GM12878 (cell line): Measurements from ENCODE around the gene C21orf58.

Experiments
- CEBPZ ChIP-seq: fragments of 150-350 bp; IDR thresholded peaks from 2 replicates; pipeline ENCODE4 v1.6.1; 2016; ENCODE audit warnings: low read depth, low read length
- CHD2 ChIP-seq: IDR thresholded peaks from 2 replicates; pipeline ENCODE4 v1.6.1; 2011; ENCODE audit warnings: low read depth, low read length, improper control_type of control experiment, borderline replicate concordance
- POLR2AphosphoS5 ChIP-seq: IDR thresholded peaks from 2 replicates; pipeline ENCODE4 v1.6.1; 2011; ENCODE audit warnings: mild to moderate bottlenecking, low read length, inconsistent platforms
- RCOR1 ChIP-seq: conservative IDR thresholded peaks from 2 replicates; pipeline ENCODE4 v1.6.1; 2012; ENCODE audit warnings: low read depth, low read length, improper control_type of control experiment
- TF ChIP-seq, protein P1 (sequence below), 3 experiments: IDR thresholded peaks in 2 of 3; conservative IDR thresholded peaks in 1 of 3; 2 replicates each; pipeline ENCODE4 v1.5.1; 2011; ENCODE audit warnings: low read depth in 3 of 3, low read length in 3 of 3, mild to moderate bottlenecking in 3 of 3, control low read depth in 2 of 3, moderate library complexity in 2 of 3, inconsistent platforms in 1 of 3, mixed read lengths in 1 of 3; ENCODE audit not compliant: control insufficient read depth in 2 of 3, insufficient read depth in 1 of 3; ENCODE audit errors: extremely low read depth in 1 of 3

- TF ChIP-seq RCOR1 = no peak
- TF ChIP-seq, protein P1, sequence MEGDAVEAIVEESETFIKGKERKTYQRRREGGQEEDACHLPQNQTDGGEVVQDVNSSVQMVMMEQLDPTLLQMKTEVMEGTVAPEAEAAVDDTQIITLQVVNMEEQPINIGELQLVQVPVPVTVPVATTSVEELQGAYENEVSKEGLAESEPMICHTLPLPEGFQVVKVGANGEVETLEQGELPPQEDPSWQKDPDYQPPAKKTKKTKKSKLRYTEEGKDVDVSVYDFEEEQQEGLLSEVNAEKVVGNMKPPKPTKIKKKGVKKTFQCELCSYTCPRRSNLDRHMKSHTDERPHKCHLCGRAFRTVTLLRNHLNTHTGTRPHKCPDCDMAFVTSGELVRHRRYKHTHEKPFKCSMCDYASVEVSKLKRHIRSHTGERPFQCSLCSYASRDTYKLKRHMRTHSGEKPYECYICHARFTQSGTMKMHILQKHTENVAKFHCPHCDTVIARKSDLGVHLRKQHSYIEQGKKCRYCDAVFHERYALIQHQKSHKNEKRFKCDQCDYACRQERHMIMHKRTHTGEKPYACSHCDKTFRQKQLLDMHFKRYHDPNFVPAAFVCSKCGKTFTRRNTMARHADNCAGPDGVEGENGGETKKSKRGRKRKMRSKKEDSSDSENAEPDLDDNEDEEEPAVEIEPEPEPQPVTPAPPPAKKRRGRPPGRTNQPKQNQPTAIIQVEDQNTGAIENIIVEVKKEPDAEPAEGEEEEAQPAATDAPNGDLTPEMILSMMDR (IDR thresholded peaks at IDR 0.05 in 2 of 3, conservative IDR thresholded peaks at IDR 0.05 in 1 of 3; ENCODE audit: control insufficient read depth in 2 of 3, extremely low read depth in 1 of 3, insufficient read depth in 1 of 3, low read depth in 3 of 3, low read length in 3 of 3) = no peak
- no peak for TF ChIP-seq CHD2
- no peak for TF ChIP-seq CEBPZ
- TF ChIP-seq POLR2AphosphoS5 = no peak
Measured at GRCh38 chr21:46268371-46268770, 55.3 kb downstream of the C21orf58 start.
